DOHH2 (cell line): ENCODE measurements around the gene MACF1.
"Not testable (repeated sequence)": the region's sequence is repeated elsewhere in the genome, so short reads cannot be mapped to it uniquely, and the experiment has no call there.

Source experiments
- H3F3A ChIP-seq: fragments of 200-600 bp; sonication (generic), shearing (Covaris generic); 2 replicates; pipeline ENCODE4 v1.6.0; 2016; ENCODE audit warnings: antibody characterized with exemption, mild to moderate bottlenecking; ENCODE audit not compliant: control insufficient read depth, insufficient read depth
- H3K27ac ChIP-seq: fragments of 200-600 bp; sonication (generic); 2 replicates; pipeline ENCODE4 v1.5.1; 2014; ENCODE audit warnings: low read depth, mild to moderate bottlenecking, low read length, moderate library complexity
- H3K27me3 ChIP-seq: fragments of 200-600 bp; sonication (generic); 2 replicates; pipeline ENCODE4 v1.6.1; 2014; ENCODE audit warnings: mild to moderate bottlenecking, low read length, mixed read lengths; ENCODE audit not compliant: control insufficient read depth
- H3K36me3 ChIP-seq: fragments of 200-600 bp; sonication (generic); 2 replicates; pipeline ENCODE4 v1.6.1; 2014; ENCODE audit warnings: mild to moderate bottlenecking, low read length, moderate library complexity, mixed read lengths; ENCODE audit not compliant: control insufficient read depth
- H3K4me1 ChIP-seq: fragments of 200-600 bp; sonication (generic); 2 replicates; pipeline ENCODE4 v1.6.1; 2014; ENCODE audit warnings: mild to moderate bottlenecking, low read length, mixed read lengths; ENCODE audit not compliant: control insufficient read depth
- H3K4me2 ChIP-seq: fragments of 200-600 bp; sonication (generic); 2 replicates; pipeline ENCODE4 v1.6.0; 2014; ENCODE audit warnings: mild to moderate bottlenecking, low read length, moderate library complexity
- H3K4me3 ChIP-seq: fragments of 200-600 bp; sonication (generic); 2 replicates; pipeline ENCODE4 v1.5.1; 2014; ENCODE audit warnings: mild to moderate bottlenecking, low read length, mixed read lengths
- H3K79me2 ChIP-seq: fragments of 200-600 bp; sonication (generic); 2 replicates; pipeline ENCODE4 v1.6.1; 2014; ENCODE audit warnings: mild to moderate bottlenecking, low read length, mixed read lengths; ENCODE audit not compliant: control insufficient read depth
- H3K9me2 ChIP-seq: fragments of 200-600 bp; sonication (generic); replicated peaks from 2 replicates; pipeline ENCODE4 v1.6.1; 2014; ENCODE audit warnings: mild to moderate bottlenecking, low read length, mixed read lengths; ENCODE audit not compliant: control insufficient read depth
- H3K9me3 ChIP-seq: fragments of 200-600 bp; sonication (generic); 2 replicates; pipeline ENCODE4 v1.6.1; 2014; ENCODE audit warnings: antibody characterized with exemption, low read length, mixed read lengths; ENCODE audit not compliant: control insufficient read depth, insufficient read depth
- H4K20me1 ChIP-seq: fragments of 200-600 bp; sonication (generic); 2 replicates; pipeline ENCODE4 v1.6.0; 2014; ENCODE audit warnings: low read depth, mild to moderate bottlenecking, antibody characterized with exemption, low read length, moderate library complexity; ENCODE audit not compliant: control insufficient read depth, insufficient read depth
- CTCF ChIP-seq: fragments of 200-600 bp; sonication (generic); IDR thresholded peaks from one replicate; pipeline ENCODE4 v1.5.1; 2014; ENCODE audit warnings: antibody characterized with exemption, mild to moderate bottlenecking, low read depth, low read length; ENCODE audit not compliant: poor library complexity, severe bottlenecking
- EZH2phosphoT487 ChIP-seq: fragments of 200-600 bp; sonication (generic); IDR thresholded peaks from 2 replicates; pipeline ENCODE4 v1.6.1; 2017; ENCODE audit warnings: borderline replicate concordance, mild to moderate bottlenecking, antibody characterized with exemption, low read length, moderate library complexity, mixed read lengths

The MACF1 gene

GRCh38 chr1:39159224-39160036, 45.1 kb upstream of the MACF1 start:
- Histone ChIP-seq H3K36me3 (no peaks in the 10 kb centered on the region), H3K27ac (no peak overlapping the region), H3K9me2 (no peaks in the 10 kb centered on the region), H3K9me3 (no peaks in the 10 kb centered on the region), H3K79me2 (no peaks in the 10 kb centered on the region), H3K4me2 (no peak overlapping the region), H3F3A (no peaks in the 10 kb centered on the region), H4K20me1 (no peaks in the 10 kb centered on the region), H3K27me3 (peaks cover 46% of the 10 kb centered on the region), H3K4me1 (no peaks in the 10 kb centered on the region), H3K4me3 (no peak overlapping the region)
- TF ChIP-seq EZH2phosphoT487: no peak
- TF ChIP-seq CTCF: no peak

- H3K4me3 ChIP-seq: no peak overlapping the region
- no peaks in the 10 kb centered on the region for H3F3A ChIP-seq
- TF ChIP-seq EZH2phosphoT487 (no peak), CTCF (no peak)
- no peak overlapping the region for H3K4me2 ChIP-seq
- no peaks in the 10 kb centered on the region for H3K4me1 ChIP-seq
- no peaks in the 10 kb centered on the region for H3K9me2 ChIP-seq
- H3K79me2 ChIP-seq: no peaks in the 10 kb centered on the region
- no peak overlapping the region for H3K27ac ChIP-seq
- H4K20me1 ChIP-seq: no peaks in the 10 kb centered on the region
- no peaks in the 10 kb centered on the region for H3K36me3 ChIP-seq
- H3K27me3 ChIP-seq: peaks cover 43% of the 10 kb centered on the region
- no peaks in the 10 kb centered on the region for H3K9me3 ChIP-seq
Measured at GRCh38 chr1:39160703-39161102, 43.8 kb upstream of the MACF1 start.

GRCh38 chr1:39161811-39162210, 42.7 kb upstream of the MACF1 start:
- not testable (repeated sequence) for H3K4me3 ChIP-seq, H4K20me1 ChIP-seq, H3K79me2 ChIP-seq, H3K36me3 ChIP-seq, H3K9me2 ChIP-seq, H3K9me3 ChIP-seq, H3F3A ChIP-seq, H3K4me1 ChIP-seq, H3K27ac ChIP-seq, H3K4me2 ChIP-seq
- H3K27me3 ChIP-seq: peaks cover 43% of the 10 kb centered on the region

GRCh38 chr1:39163469-39163868, 41.0 kb upstream of the MACF1 start:
- Histone ChIP-seq H3K36me3 (no peaks in the 10 kb centered on the region), H3K4me2 (no peak overlapping the region), H3K79me2 (no peaks in the 10 kb centered on the region), H3K27ac (no peak overlapping the region), H3K9me3 (no peaks in the 10 kb centered on the region), H3K27me3 (peaks cover 37% of the 10 kb centered on the region), H3F3A (no peaks in the 10 kb centered on the region), H4K20me1 (no peaks in the 10 kb centered on the region), H3K4me3 (no peak overlapping the region), H3K4me1 (no peaks in the 10 kb centered on the region), H3K9me2 (no peaks in the 10 kb centered on the region)
- no peak for TF ChIP-seq EZH2phosphoT487
- no peak for TF ChIP-seq CTCF
